Mesendoderm (in vitro differentiated cells): ENCODE results near the gene CYB5D1.
A peak's percentile ranks its signal among the peaks of the same experiment; 100 is the strongest.

ENCODE experiments used
- DNase-seq: peaks from one replicate; pipeline ENCODE4 v3.0.0; 2013
- H2AK5ac ChIP-seq: 2 replicates; pipeline ENCODE4 v1.6.1; 2013; ENCODE audit warnings: low read length, inconsistent platforms
- H2BK120ac ChIP-seq: 2 replicates; pipeline ENCODE4 v1.6.1; 2013; ENCODE audit warnings: low read depth, mild to moderate bottlenecking, low read length, moderate library complexity, mixed read lengths
- H2BK15ac ChIP-seq: replicated peaks from 2 replicates; pipeline ENCODE4 v1.6.1; 2013; ENCODE audit warnings: low read depth, mild to moderate bottlenecking, moderate library complexity
- H2BK5ac ChIP-seq: 2 replicates; pipeline ENCODE4 v1.6.1; 2013; ENCODE audit warnings: low read length, inconsistent platforms
- H3K18ac ChIP-seq: 2 replicates; pipeline ENCODE4 v1.6.1; 2013; ENCODE audit warnings: mild to moderate bottlenecking, low read length, mixed read lengths
- H3K23ac ChIP-seq: one replicate; pipeline ENCODE4 v1.6.1; 2013; ENCODE audit warnings: low read length
- H3K27ac ChIP-seq: 2 replicates; pipeline ENCODE4 v1.5.1; 2013; ENCODE audit warnings: low read depth, mild to moderate bottlenecking, inconsistent platforms, low read length, moderate library complexity
- H3K27me3 ChIP-seq: 2 replicates; pipeline ENCODE4 v1.6.1; 2013; ENCODE audit warnings: low read length, control low read depth, mild to moderate bottlenecking, inconsistent platforms; ENCODE audit not compliant: insufficient read depth, poor library complexity
- H3K36me3 ChIP-seq: 2 replicates; pipeline ENCODE4 v1.6.1; 2013; ENCODE audit warnings: low read length, inconsistent platforms; ENCODE audit not compliant: control insufficient read depth, insufficient read depth
- H3K4ac ChIP-seq: one replicate; pipeline ENCODE4 v1.6.1; 2013; ENCODE audit warnings: low read depth, mild to moderate bottlenecking, low read length, moderate library complexity
- H3K4me1 ChIP-seq: 2 replicates; pipeline ENCODE4 v1.6.1; 2013; ENCODE audit warnings: low read depth, low read length, inconsistent platforms; ENCODE audit not compliant: control insufficient read depth
- H3K4me2 ChIP-seq: 2 replicates; pipeline ENCODE4 v1.6.1; 2013; ENCODE audit warnings: low read length
- H3K4me3 ChIP-seq: 2 replicates; pipeline ENCODE4 v1.5.1; 2013; ENCODE audit warnings: mild to moderate bottlenecking, low read length
- H3K56ac ChIP-seq: one replicate; pipeline ENCODE4 v1.6.1; 2013; ENCODE audit warnings: low read length
- H3K79me1 ChIP-seq: 2 replicates; pipeline ENCODE4 v1.6.1; 2013; ENCODE audit warnings: low read length, inconsistent platforms
- H3K79me2 ChIP-seq: 2 replicates; pipeline ENCODE4 v1.6.1; 2013; ENCODE audit warnings: mild to moderate bottlenecking, low read length; ENCODE audit not compliant: control insufficient read depth, insufficient read depth
- H3K9ac ChIP-seq: 2 replicates; pipeline ENCODE4 v1.6.1; 2013; ENCODE audit warnings: low read length, inconsistent platforms
- H4K5ac ChIP-seq: one replicate; pipeline ENCODE4 v1.6.1; 2013; ENCODE audit warnings: low read length
- H4K8ac ChIP-seq: one replicate; pipeline ENCODE4 v1.6.1; 2013; ENCODE audit warnings: low read depth, mild to moderate bottlenecking, control low read depth, low read length, moderate library complexity
- WGBS: extraction: QIAGEN DNeasy Blood & Tissue Kit; methylation state at CpG from one replicate; pipeline ENCODE4 v1.1.7; 2013; ENCODE audit warnings: low lambda C conversion rate, missing lambda C conversion rate; ENCODE audit not compliant: insufficient coverage; ENCODE audit errors: extremely low coverage; 5-methylcytosine and 5-hydroxymethylcytosine counted together

CYB5D1 gene

GRCh38 chr17:7882629-7883028, 24.8 kb downstream of the CYB5D1 start:
- Histone ChIP-seq H3K79me1 (peaks cover 3% of the 10 kb centered on the region), H2BK15ac (no peak overlapping the region), H3K4me2 (no peak overlapping the region), H3K27ac (no peak overlapping the region), H2BK5ac (no peak overlapping the region), H3K9ac (no peak overlapping the region), H3K4ac (no peak overlapping the region), H4K5ac (no peak overlapping the region), H3K27me3 (no peaks in the 10 kb centered on the region), H3K56ac (no peak overlapping the region), H2AK5ac (no peak overlapping the region), H3K79me2 (no peaks in the 10 kb centered on the region), H3K23ac (no peak overlapping the region), H3K18ac (no peak overlapping the region), H4K8ac (no peak overlapping the region), H3K36me3 (peaks cover 11% of the 10 kb centered on the region), H3K4me3 (no peak overlapping the region), H3K4me1 (peaks cover 4% of the 10 kb centered on the region), H2BK120ac (no peak overlapping the region)
- no peak for DNase-seq
- WGBS = no CpG with 5 or more reads among the region's 3 CpGs

GRCh38 chr17:7883781-7884386, 26.1 kb downstream of the CYB5D1 start:
- Histone ChIP-seq H3K23ac (no peak overlapping the region), H3K36me3 (peaks cover 11% of the 10 kb centered on the region), H3K27ac (no peak overlapping the region), H4K5ac (no peak overlapping the region), H3K79me1 (peaks cover 6% of the 10 kb centered on the region), H3K56ac (peak overlapping the region; percentile 11), H3K4me2 (no peak overlapping the region), H3K4ac (no peak overlapping the region), H3K79me2 (peaks cover 1% of the 10 kb centered on the region), H3K4me3 (no peak overlapping the region), H2BK120ac (no peak overlapping the region), H3K27me3 (no peaks in the 10 kb centered on the region), H2AK5ac (no peak overlapping the region), H4K8ac (no peak overlapping the region), H2BK5ac (no peak overlapping the region), H3K9ac (peak overlapping the region; percentile 58), H3K4me1 (peaks cover 11% of the 10 kb centered on the region), H3K18ac (no peak overlapping the region), H2BK15ac (no peak overlapping the region)
- no CpG with 5 or more reads among the region's 3 CpGs for WGBS
- DNase-seq = no peak

GRCh38 chr17:7884581-7885366, 27.0 kb downstream of the CYB5D1 start:
- H3K4me3 ChIP-seq = peak overlapping the region; percentile 58
- no peaks in the 10 kb centered on the region for H3K27me3 ChIP-seq
- peak overlapping the region; percentile 69 for H2BK120ac ChIP-seq
- no peak overlapping the region for H2BK5ac ChIP-seq
- H3K36me3 ChIP-seq = peaks cover 9% of the 10 kb centered on the region
- H3K9ac ChIP-seq = peak overlapping the region; percentile 84
- H3K27ac ChIP-seq = no peak overlapping the region
- no peak for DNase-seq
- no peak overlapping the region for H2BK15ac ChIP-seq
- no peak overlapping the region for H3K23ac ChIP-seq
- peak overlapping the region; percentile 89 for H3K4ac ChIP-seq
- peak overlapping the region; percentile 97 for H3K56ac ChIP-seq
- peaks cover 1% of the 10 kb centered on the region for H3K79me2 ChIP-seq
- WGBS = no CpG with 5 or more reads among the region's 100 CpGs
- no peak overlapping the region for H3K4me2 ChIP-seq
- H3K79me1 ChIP-seq = peaks cover 5% of the 10 kb centered on the region
- no peak overlapping the region for H4K8ac ChIP-seq
- H2AK5ac ChIP-seq = no peak overlapping the region
- H4K5ac ChIP-seq = no peak overlapping the region
- peaks cover 13% of the 10 kb centered on the region for H3K4me1 ChIP-seq
- H3K18ac ChIP-seq = peak overlapping the region; percentile 15

GRCh38 chr17:7885367-7886226, 27.8 kb downstream of the CYB5D1 start:
- peak overlapping the region; percentile 18 for H3K27ac ChIP-seq
- peak overlapping the region; percentile 68 for H3K4me3 ChIP-seq
- H3K79me1 ChIP-seq = peaks cover 5% of the 10 kb centered on the region
- no peaks in the 10 kb centered on the region for H3K27me3 ChIP-seq
- H2BK5ac ChIP-seq = peak overlapping the region; percentile 14
- peak overlapping the region; percentile 97 for H3K4me2 ChIP-seq
- no CpG with 5 or more reads among the region's 64 CpGs for WGBS
- no peak overlapping the region for H4K5ac ChIP-seq
- peak overlapping the region; percentile 84 for H3K9ac ChIP-seq
- H4K8ac ChIP-seq = no peak overlapping the region
- no peak overlapping the region for H2BK120ac ChIP-seq
- peak overlapping the region; percentile 4 for H3K4ac ChIP-seq
- H3K56ac ChIP-seq = peak overlapping the region; percentile 97
- peaks cover 13% of the 10 kb centered on the region for H3K4me1 ChIP-seq
- peak overlapping the region; percentile 15 for H3K18ac ChIP-seq
- H3K36me3 ChIP-seq = peaks cover 6% of the 10 kb centered on the region
- H2BK15ac ChIP-seq = no peak overlapping the region
- peaks cover 1% of the 10 kb centered on the region for H3K79me2 ChIP-seq
- H3K23ac ChIP-seq = no peak overlapping the region
- DNase-seq = peak; percentile 77
- H2AK5ac ChIP-seq = no peak overlapping the region

GRCh38 chr17:7886227-7887037, 28.6 kb downstream of the CYB5D1 start:
- Histone ChIP-seq H3K79me2 (peaks cover 1% of the 10 kb centered on the region), H3K79me1 (peaks cover 5% of the 10 kb centered on the region), H4K8ac (no peak overlapping the region), H3K18ac (peak overlapping the region; percentile 53), H3K23ac (peak overlapping the region; percentile 24), H2BK5ac (no peak overlapping the region), H3K4me1 (peaks cover 13% of the 10 kb centered on the region), H3K4ac (no peak overlapping the region), H2BK120ac (no peak overlapping the region), H3K56ac (peak overlapping the region; percentile 97), H3K27me3 (no peaks in the 10 kb centered on the region), H3K4me3 (peak overlapping the region; percentile 68), H3K4me2 (peak overlapping the region; percentile 97), H2AK5ac (no peak overlapping the region), H2BK15ac (no peak overlapping the region), H3K9ac (peak overlapping the region; percentile 84), H3K27ac (peak overlapping the region; percentile 16), H3K36me3 (peaks cover 1% of the 10 kb centered on the region), H4K5ac (no peak overlapping the region)
- WGBS = no CpG with 5 or more reads among the region's 30 CpGs
- peak; percentile 61 for DNase-seq
